LNCaP clone FGC (cell line): Measurements from ENCODE around the gene CCDC89.
"Not testable (repeated sequence)": the region's sequence is repeated elsewhere in the genome, so short reads cannot be mapped to it uniquely, and the experiment has no call there.

Experiments used
- DNase-seq: peaks from one replicate; pipeline ENCODE4 v3.0.0-alpha.2; 2011; ENCODE audit warnings: low read depth
- H3K4me3 ChIP-seq: 2 replicates; pipeline ENCODE4 v1.5.1; 2011; ENCODE audit warnings: mild to moderate bottlenecking, low read depth, low read length, control low read depth
- TF ChIP-seq, protein P1 (sequence below): IDR thresholded peaks from 2 replicates; pipeline ENCODE4 v1.5.1; 2012; ENCODE audit warnings: mild to moderate bottlenecking; ENCODE audit not compliant: control insufficient read depth, insufficient read depth; ENCODE audit errors: extremely low read depth

The CCDC89 gene

GRCh38 chr11:85663753-85664614, 22.0 kb downstream of the CCDC89 start:
- TF ChIP-seq, protein P1, sequence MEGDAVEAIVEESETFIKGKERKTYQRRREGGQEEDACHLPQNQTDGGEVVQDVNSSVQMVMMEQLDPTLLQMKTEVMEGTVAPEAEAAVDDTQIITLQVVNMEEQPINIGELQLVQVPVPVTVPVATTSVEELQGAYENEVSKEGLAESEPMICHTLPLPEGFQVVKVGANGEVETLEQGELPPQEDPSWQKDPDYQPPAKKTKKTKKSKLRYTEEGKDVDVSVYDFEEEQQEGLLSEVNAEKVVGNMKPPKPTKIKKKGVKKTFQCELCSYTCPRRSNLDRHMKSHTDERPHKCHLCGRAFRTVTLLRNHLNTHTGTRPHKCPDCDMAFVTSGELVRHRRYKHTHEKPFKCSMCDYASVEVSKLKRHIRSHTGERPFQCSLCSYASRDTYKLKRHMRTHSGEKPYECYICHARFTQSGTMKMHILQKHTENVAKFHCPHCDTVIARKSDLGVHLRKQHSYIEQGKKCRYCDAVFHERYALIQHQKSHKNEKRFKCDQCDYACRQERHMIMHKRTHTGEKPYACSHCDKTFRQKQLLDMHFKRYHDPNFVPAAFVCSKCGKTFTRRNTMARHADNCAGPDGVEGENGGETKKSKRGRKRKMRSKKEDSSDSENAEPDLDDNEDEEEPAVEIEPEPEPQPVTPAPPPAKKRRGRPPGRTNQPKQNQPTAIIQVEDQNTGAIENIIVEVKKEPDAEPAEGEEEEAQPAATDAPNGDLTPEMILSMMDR, result peak; percentile 62
- peak; percentile 32 for DNase-seq
- peak overlapping the region; percentile 87 for H3K4me3 ChIP-seq

DNA sequence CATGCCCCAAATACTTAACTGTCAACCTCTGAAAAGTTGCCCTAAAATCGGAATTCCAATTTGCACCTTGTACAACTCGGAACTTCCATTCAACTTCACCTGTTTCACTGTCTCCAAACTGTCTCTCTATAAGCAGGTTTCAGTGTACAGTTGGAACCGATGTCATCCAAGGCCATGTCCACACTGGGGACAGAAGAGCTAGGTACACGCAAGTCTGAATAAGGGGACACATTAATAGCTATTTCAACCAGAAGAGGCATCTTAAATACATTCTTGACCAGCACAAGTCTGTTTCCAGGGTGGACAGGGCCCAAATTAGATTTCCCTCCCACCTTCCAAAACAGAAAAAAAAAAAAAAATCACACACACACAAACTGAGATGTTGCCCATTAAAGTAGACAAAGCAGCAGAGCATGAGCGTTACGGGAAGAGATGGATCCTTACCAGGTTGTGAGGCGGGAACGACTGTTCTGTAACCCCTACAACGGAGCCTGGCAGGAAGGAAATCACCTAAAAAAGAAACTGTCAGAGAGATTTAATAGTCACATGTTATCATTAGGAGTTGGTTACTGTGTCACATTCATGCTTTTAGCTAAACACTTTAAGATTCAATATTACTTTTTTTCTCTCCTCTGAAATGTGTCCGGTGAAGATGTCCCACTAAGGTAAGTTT, 22.8 kb downstream of the CCDC89 start:
- no peak for DNase-seq
- H3K4me3 ChIP-seq, result peak overlapping the region; percentile 87
- TF ChIP-seq, protein P1, result no peak

GRCh38 chr11:85661972-85662664, 23.9 kb downstream of the CCDC89 start:
- TF ChIP-seq, protein P1, result no peak
- peak overlapping the region; percentile 87 for H3K4me3 ChIP-seq
- no peak for DNase-seq

DNA sequence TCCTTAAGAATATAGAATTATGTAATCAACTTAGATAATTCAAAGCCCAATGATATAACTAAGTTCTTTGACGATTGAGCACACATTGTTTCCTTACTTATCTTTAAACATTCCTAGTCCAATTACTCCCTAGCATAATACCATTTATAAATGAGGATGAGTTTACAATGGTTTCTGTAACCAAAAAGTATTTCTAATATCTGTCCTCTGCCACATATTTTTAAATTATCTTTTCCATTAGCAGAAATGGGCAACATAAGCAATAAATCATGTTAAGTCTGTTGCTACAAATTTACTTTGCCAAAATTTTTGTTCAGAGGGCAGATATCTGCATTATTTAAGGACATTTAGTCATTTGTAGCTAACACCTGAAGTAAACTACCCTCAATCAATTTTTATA, 27.8 kb downstream of the CCDC89 start:
- DNase-seq, result no peak
- H3K4me3 ChIP-seq, result no peak overlapping the region
- TF ChIP-seq, protein P1, result no peak

DNA sequence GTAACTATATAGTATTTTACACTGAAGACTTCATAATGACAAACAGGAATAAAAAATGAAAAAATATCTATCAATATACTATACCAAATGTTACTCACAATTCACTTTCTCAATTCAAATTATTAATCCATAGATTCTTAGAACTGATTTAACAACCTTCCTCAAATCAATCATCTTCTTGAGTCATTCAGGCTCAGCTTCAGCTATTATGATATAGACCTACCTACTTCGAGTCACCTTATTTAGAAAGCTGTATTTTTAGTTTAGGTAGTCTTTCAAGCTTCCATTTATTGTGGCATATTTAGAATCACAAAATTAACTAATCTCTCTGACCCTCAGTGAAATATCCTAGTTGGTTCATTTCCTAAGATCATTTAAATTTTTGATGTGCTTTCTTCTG, 29.2 kb downstream of the CCDC89 start:
- TF ChIP-seq, protein P1, result no peak
- H3K4me3 ChIP-seq, result no peak overlapping the region
- no peak for DNase-seq

- DNase-seq, H3K4me3 ChIP-seq: not testable (repeated sequence)
These were observed 31.7 kb downstream of the CCDC89 start for GRCh38 chr11:85654343-85654742.
